Thoracic aorta (tissue), 2 donors: ENCODE data around the gene NRXN3. TPM values are rescaled to one million over a fixed set of nuclear protein-coding genes. Genes with fewer than 3 reads are reported as not detected.

Experiments used
- ATAC-seq: fragments of 150-250 bp; one replicate; pipeline ENCODE4 v1.8.0; 2017; ENCODE audit warnings: low read depth; ENCODE audit not compliant: insufficient number of reproducible peaks, low FRiP score
- DNase-seq: peaks from one replicate; pipeline ENCODE4 v3.0.0-alpha.2; 2020; ENCODE audit warnings: low spot score
- H3K27ac ChIP-seq, 2 donors: fragments of 200-600 bp; sonication (generic); 1 replicate in 1 of 2; 2 replicates in 1 of 2; pipeline ENCODE4 v1.5.1; 2016; ENCODE audit warnings: mild to moderate bottlenecking in 2 of 2, moderate library complexity in 2 of 2
- H3K27me3 ChIP-seq: fragments of 200-600 bp; sonication (generic); replicated peaks from 2 replicates; pipeline ENCODE4 v1.6.0; 2016; ENCODE audit warnings: mild to moderate bottlenecking; ENCODE audit not compliant: insufficient read depth
- H3K36me3 ChIP-seq: fragments of 200-600 bp; sonication (generic); one replicate; pipeline ENCODE4 v1.5.1; 2016
- H3K4me1 ChIP-seq, 2 donors: fragments of 200-600 bp; sonication (generic); 1 replicate in 1 of 2; 2 replicates in 1 of 2; pipeline versions ENCODE4 v1.5.1 to v1.6.0; 2016; ENCODE audit warnings: low read depth in 2 of 2, mild to moderate bottlenecking in 1 of 2; ENCODE audit not compliant: control insufficient read depth in 1 of 2
- H3K4me3 ChIP-seq: fragments of 200-600 bp; sonication (generic); 2 replicates; pipeline ENCODE4 v1.5.1; 2016; ENCODE audit warnings: mild to moderate bottlenecking
- H3K9me3 ChIP-seq: fragments of 200-600 bp; sonication (generic); 2 replicates; pipeline ENCODE4 v1.5.1; 2016
- CTCF ChIP-seq: fragments of 200-600 bp; sonication (generic); IDR thresholded peaks from one replicate; pipeline ENCODE4 v1.5.1; 2019; ENCODE audit warnings: antibody characterized with exemption
- total RNA-seq, 2 donors: library from RNA; depleted of rRNA; stranded (reverse); fragments of >200 nt; gene quantifications; one replicate each; pipeline versions ENCODE4 v1.1.0 to v1.2.3, GENCODE V29; 2016

NRXN3 gene
- total RNA-seq, 2 donors from 2014 or later: 5.6 to 33.3 TPM

DNA sequence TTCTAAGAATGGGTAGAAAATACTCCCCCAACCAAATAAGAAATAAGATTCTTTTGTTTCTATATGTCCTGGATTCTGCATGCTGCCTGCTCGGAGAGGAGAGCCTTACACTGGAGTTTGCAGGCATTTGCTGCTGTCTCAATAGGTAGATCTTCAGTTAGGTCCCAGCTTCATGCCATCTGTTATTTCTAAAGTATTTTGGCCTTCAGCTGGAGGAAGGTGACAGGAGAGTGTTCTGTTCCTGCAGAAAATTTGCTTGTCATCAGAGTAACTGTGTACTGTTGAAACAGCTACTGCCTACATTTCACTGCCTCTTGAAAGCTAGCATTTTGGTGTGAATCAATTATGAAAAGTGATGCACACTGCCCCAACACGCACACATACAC, 966.9 kb downstream of the NRXN3 start:
- H3K4me1 ChIP-seq: no peaks in the 10 kb centered on the region
- H3K27me3 ChIP-seq: no peaks in the 10 kb centered on the region
- DNase-seq: no peak
- no peaks in the 10 kb centered on the region for H3K36me3 ChIP-seq
- H3K9me3 ChIP-seq: no peaks in the 10 kb centered on the region
- H3K4me3 ChIP-seq: no peak overlapping the region
- no peak overlapping the region for H3K27ac ChIP-seq
- ATAC-seq: no peak
- no peak for TF ChIP-seq CTCF

- Histone ChIP-seq H3K27ac (no peak overlapping the region), H3K36me3 (no peaks in the 10 kb centered on the region), H3K27me3 (no peaks in the 10 kb centered on the region), H3K9me3 (no peaks in the 10 kb centered on the region), H3K4me3 (no peak overlapping the region), H3K4me1 (no peaks in the 10 kb centered on the region)
- no peak for ATAC-seq
- no peak for DNase-seq
- TF ChIP-seq CTCF: no peak
Observed at GRCh38 chr14:79137836-79138235, 967.7 kb downstream of the NRXN3 start.

- Histone ChIP-seq H3K36me3 (no peaks in the 10 kb centered on the region), H3K4me1 (no peaks in the 10 kb centered on the region), H3K27me3 (no peaks in the 10 kb centered on the region), H3K27ac (no peak overlapping the region), H3K4me3 (no peak overlapping the region), H3K9me3 (no peaks in the 10 kb centered on the region)
- no peak for ATAC-seq
- no peak for TF ChIP-seq CTCF
- no peak for DNase-seq
Observed at GRCh38 chr14:79144896-79145295, 974.7 kb downstream of the NRXN3 start.

- Histone ChIP-seq H3K4me1 (no peaks in the 10 kb centered on the region), H3K4me3 (no peak overlapping the region), H3K27ac (no peak overlapping the region), H3K9me3 (no peaks in the 10 kb centered on the region), H3K27me3 (no peaks in the 10 kb centered on the region), H3K36me3 (no peaks in the 10 kb centered on the region)
- ATAC-seq: no peak
- DNase-seq: no peak
- no peak for TF ChIP-seq CTCF
Observed at GRCh38 chr14:79150226-79150625, 980.1 kb downstream of the NRXN3 start.

DNA sequence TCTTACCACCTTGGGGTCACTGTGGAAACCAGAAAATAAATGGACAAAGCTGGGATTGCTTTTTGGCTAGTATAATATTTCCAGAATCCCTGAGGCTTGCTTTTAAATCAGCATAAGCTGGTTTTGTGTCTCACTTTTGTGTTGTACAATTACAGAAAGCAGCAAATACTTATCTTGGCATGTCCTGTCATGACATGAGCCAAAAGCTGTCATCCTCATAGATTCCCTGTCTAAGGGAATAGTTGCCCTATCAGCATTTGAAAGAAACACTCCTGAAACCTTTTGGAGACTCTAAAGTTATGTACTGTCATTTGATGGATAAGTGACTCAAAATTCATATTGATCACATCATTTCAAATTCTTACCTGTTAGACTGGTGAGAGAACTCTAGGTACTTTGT, 987.2 kb downstream of the NRXN3 start:
- no peak overlapping the region for H3K27ac ChIP-seq
- no peaks in the 10 kb centered on the region for H3K27me3 ChIP-seq
- no peaks in the 10 kb centered on the region for H3K9me3 ChIP-seq
- TF ChIP-seq CTCF: no peak
- DNase-seq (no peak), ATAC-seq (no peak)
- no peaks in the 10 kb centered on the region for H3K36me3 ChIP-seq
- no peaks in the 10 kb centered on the region for H3K4me1 ChIP-seq
- no peak overlapping the region for H3K4me3 ChIP-seq
